ENCODE data around the gene IER5. TPM values are rescaled to one million over a fixed set of nuclear protein-coding genes. Genes with fewer than 3 reads are reported as not detected.
A peak's percentile ranks its signal among the peaks of the same experiment; 100 is the strongest.

IER5 gene
- total and polyA plus RNA-seq, 9 of the 15 experiments (the other 6 are each of a cell fraction or from before 2014, with no cell fraction given), result 2.4 to 32.1 (median 12.0) TPM

- TF ChIP-seq ZNF586 (CRISPR knock-in tag; conservative IDR thresholded peaks at IDR 0.05) (no peak), ETV1 (tag; conservative IDR thresholded peaks at IDR 0.05; ENCODE audit: low read depth) (no peak), IRF1 (CRISPR knock-in tag; IDR thresholded peaks at IDR 0.05; ENCODE audit: borderline replicate concordance) (no peak), BRF2 (IDR thresholded peaks at IDR 0.05; ENCODE audit: borderline replicate concordance, insufficient read depth, insufficient read length) (no peak), LEF1 (IDR thresholded peaks at IDR 0.05) (no peak), ZNF165 (CRISPR knock-in tag; IDR thresholded peaks at IDR 0.05; ENCODE audit: borderline replicate concordance) (no peak), GABPA (tag; conservative IDR thresholded peaks at IDR 0.05; ENCODE audit: low read depth) (no peak), WHSC1 (IDR thresholded peaks at IDR 0.05; ENCODE audit: low read length) (no peak), RAD51 (IDR thresholded peaks at IDR 0.05; ENCODE audit: borderline replicate concordance, low read depth) (no peak), MAFG (tag; conservative IDR thresholded peaks at IDR 0.05) (no peak), ZKSCAN1 (IDR thresholded peaks at IDR 0.05; ENCODE audit: low read depth, low read length) (no peak), ZC3H8 (IDR thresholded peaks at IDR 0.05) (0 out of 2 replicates have a peak, but pooled peaks have one; percentile 3), HLTF (IDR thresholded peaks at IDR 0.05) (no peak), NONO (IDR thresholded peaks at IDR 0.05; ENCODE audit: low read depth in 2 of 2, low read length in 1 of 2) (peak; percentile 15 to 79; a peak in 2 of 4 replicates), YBX1 (IDR thresholded peaks at IDR 0.05) (no peak), BRD4 (IDR thresholded peaks at IDR 0.05) (no peak), TSC22D4 (tag; IDR thresholded peaks at IDR 0.05) (no peak), MBD1 (CRISPR knock-in tag; IDR thresholded peaks at IDR 0.05) (no peak), NBN (IDR thresholded peaks at IDR 0.05; ENCODE audit: low read depth) (no peak), CREB3L1 (IDR thresholded peaks at IDR 0.05; ENCODE audit: borderline replicate concordance, low read depth) (no peak; the same call in 1 of the 2 replicates), PCBP1 (IDR thresholded peaks at IDR 0.05; ENCODE audit: low read depth, low read length, poor library complexity, severe bottlenecking) (peak; percentile 54), MAX (CRISPR knock-in tag; IDR thresholded peaks at IDR 0.05) (no peak), SIN3A (IDR thresholded peaks at IDR 0.05; ENCODE audit: borderline replicate concordance in 2 of 2, control insufficient read depth in 1 of 2, low read depth in 2 of 2, low read length in 2 of 2) (0 out of 4 replicates have a peak, but pooled peaks of 1 of the 2 experiments have one; percentile 17), FOS (IDR thresholded peaks at IDR 0.05; ENCODE audit: extremely low read depth, insufficient read length) (no peak), TGIF2 (CRISPR knock-in tag; IDR thresholded peaks at IDR 0.05) (no peak)
Measured at GRCh38 chr1:181089017-181089675, 646 bp downstream of the IER5 start (continued).
